GM19468 (cell line): ENCODE results near the gene EPS8L3.
"Not testable (repeated sequence)": the region's sequence is repeated elsewhere in the genome, so short reads cannot be mapped to it uniquely, and the experiment has no call there.

Source experiments
- ATAC-seq: cut with Tn5 transposase; IDR thresholded peaks from one replicate; pipeline ENCODE4 v1.9.1; 2021; ENCODE audit warnings: mild to moderate bottlenecking, moderate library complexity, moderate number of reproducible peaks; ENCODE audit not compliant: unreplicated experiment; ENCODE audit errors: extremely low read depth

The EPS8L3 gene

DNA sequence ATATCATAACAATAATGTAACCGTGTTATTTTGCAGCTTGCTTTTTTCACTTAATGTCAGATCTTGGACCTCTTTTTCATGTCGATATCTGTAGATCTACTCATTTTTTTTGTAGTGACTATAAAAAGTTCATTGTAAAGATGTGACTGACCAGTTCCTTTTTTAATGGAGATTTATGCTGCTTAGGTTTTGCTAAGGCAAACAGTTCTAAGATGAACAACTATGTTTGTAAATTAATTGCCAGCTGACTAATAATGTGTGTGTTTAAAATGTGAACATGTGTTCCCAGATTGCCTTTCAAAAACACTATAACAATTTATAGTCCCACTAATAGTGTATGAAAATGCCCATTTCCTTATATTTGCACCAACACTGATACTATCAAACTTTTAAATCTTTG is 18.1 kb upstream of the EPS8L3 start:
- ATAC-seq: no peak

- no peak for ATAC-seq
Measured at GRCh38 chr1:109780982-109781381, 17.3 kb upstream of the EPS8L3 start.

DNA sequence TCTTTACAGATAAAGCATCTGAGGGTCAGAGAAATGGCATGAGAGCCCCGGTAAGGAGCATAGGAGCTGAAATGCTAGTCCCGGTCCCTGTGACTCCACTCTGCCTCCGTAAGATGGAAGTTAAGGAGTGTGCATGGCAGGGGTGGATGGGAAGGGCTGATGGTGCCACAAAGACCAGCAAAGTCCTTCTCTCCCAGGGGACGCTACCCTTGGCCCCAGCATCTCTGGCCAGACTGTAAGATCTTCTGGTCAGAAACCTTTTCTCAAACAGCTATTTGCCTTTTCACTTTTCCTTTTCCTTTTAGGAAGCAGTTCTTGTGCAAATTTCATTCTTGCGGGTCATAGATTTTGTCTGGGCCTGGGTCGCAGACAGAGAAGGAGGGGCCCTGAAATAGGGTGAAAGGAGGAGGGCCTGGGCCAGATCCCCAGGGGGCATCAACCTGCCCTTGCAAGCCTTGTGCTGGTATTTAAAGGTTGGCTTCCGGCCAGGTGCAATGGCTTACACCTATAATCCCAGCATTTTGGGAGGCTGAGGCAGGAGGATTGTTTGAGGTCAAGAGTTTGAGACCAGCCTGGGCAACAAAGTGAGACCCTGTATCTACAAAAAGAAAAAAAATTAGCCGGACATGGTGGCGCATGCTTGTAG is 14.4 kb upstream of the EPS8L3 start:
- no peak for ATAC-seq

GRCh38 chr1:109777436-109777835 is 13.7 kb upstream of the EPS8L3 start:
- ATAC-seq: no peak

DNA sequence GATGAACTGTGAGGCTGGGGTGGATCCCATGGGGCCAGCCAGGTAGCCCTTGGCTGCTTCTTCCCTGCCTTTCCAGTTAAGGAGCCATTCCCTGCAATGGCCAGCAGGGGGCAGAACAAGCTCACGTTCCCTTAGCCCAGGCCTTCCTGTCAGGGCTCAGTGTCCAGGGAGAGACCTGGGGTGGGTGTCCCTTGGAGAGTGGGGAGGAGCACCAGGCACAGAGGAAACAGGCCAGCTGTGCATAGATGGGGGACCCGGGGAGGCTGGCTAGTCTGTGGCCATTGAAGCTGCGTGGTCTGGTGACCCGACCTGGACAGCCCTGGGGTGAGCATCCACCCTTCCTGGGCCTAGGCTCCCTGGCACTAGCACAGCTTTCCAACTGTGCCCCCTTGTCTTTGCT is 13.2 kb upstream of the EPS8L3 start:
- no peak for ATAC-seq

DNA sequence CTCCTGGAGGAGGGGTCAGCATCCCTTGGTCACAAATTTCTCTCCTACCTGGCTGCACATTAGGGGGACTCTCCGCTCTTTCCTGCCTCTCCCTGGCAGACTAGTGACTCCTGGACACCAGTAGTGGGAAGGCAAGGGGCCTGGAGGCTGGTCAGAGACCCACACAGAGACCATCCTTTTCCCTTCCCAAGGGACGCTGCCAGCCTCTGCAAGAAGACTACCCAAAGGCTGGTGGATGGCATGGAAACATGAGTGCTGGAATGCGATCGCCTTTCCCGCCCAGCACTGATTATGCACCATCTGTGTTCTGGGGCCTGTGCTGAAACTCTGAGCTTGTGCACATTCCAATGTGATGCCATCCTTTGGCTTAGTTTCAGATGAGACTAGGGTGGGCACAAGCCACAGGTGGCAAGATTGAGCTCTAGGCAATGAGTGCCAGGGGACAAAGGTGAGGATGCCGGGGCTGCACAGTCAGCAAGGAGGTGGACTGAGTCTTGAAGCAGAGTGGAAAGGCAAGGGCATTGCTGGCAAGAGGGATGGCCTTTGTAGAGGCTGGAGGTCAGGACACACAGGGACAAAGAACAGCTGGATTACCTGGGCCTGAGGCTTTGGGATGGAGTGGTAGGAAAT is 12.6 kb upstream of the EPS8L3 start:
- ATAC-seq: no peak

GRCh38 chr1:109775398-109775797 is 11.7 kb upstream of the EPS8L3 start:
- no peak for ATAC-seq

GRCh38 chr1:109773900-109774485 is 10.3 kb upstream of the EPS8L3 start:
- no peak for ATAC-seq

GRCh38 chr1:109773203-109773899 is 9.6 kb upstream of the EPS8L3 start:
- no peak for ATAC-seq

DNA sequence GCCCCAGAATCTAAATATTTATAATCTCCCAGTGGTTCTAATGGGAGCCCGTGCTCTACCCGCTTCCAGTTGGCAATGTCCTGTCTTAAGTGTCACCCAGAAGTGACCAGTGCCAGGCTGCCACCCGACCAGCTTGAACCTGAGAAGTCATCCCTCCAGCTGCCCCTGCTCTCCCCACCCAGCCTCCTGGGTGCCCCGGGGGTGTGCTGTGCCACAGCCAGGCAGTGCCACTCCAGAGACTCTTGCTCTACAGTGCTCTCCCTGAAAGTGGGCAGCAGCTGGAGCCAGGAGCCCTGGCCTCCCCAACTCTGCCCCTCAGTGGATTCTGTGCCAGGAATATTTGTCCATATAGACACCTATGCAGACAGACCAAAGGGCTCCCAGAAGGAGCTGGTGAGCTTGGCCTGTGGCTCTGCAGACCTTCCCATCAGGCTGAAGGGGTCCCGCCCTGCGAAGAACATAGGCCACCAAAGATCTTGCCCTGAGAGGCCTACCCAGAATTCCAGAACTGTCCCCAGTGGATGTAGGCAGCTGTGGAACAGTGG is 9.0 kb upstream of the EPS8L3 start:
- ATAC-seq: no peak

DNA sequence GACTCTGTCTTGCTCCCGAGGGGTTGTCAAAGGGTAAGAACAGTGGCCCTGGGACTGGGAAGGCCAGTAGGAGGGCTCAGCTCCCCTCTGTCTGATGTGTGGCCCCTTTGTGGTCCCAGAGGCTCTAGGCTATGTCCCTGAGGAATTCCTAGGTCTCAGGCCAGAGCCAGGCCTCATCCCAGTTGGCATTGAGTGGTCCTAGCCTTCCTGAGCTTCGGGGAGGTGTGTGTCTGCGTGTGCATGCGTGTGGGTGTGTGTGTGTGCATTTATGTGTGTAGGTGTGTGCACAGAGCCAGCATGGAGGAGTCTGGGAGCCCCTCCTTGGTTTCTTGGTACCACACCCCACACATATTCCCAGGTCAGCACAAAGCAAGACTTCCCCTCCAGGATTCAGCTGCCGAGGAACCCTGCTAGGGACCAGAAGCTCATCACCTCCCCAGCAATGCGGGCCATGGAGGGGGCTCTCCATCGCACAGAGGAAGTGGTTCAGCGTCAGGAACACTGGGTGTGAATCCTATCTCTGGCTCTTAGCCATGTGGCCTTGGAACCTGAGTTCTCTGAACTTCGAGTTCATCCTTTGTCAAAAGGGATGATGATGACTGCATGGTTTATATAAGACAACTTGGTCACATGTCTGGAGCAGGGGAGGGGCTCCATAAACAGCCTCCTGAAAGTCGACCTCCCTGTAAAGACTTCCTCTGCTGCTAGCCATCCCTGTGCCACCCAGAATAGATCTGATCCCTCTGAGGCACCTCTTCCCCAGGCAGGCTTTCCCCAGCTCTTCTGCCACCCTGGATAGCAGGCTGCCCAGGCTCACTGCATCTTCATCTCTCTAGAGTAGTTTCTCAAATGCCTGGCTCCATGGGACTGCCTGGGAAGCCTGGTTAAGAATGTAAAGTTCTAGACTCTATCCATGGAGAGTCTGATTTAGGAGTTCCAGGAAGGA is 8.3 kb upstream of the EPS8L3 start:
- ATAC-seq: no peak

DNA sequence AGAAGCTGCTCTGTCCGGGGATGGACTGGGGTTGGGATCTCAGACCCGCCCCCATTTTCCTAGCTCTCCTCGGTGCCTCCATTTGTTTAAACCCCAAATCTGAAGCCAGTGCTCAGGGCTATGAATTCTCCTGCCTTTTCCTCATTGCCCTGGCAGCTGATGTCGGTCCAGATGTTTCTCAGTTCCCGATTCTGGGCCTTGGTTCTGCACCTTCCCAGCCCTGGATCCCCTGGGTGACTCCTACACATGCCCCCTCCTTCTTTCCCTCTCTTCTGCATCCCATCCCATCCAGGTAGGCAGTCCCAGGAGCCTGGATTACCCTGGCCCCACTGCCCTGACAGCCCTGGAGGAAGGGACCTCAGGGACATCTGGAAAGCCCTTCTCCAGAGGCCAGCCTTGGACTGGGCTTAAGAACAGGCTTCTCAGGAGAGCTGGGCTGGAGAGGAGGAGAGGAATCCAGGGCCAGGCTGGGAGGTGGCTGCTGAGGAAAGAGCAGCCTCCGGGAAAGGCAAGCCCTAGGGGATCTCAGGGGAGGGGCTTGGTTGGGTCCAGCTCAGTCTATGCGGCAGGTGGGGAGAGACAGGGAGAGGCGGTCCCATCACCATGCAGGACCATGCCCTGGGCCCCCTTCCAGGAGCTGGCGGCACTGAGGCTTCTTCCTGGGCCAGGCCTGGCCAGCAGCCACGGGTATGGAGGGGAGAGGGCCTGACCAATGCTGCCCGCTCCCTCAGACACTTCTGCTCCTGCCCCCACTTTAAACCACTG is 6.8 kb upstream of the EPS8L3 start:
- ATAC-seq: no peak

GRCh38 chr1:109769330-109770078 is 5.8 kb upstream of the EPS8L3 start:
- ATAC-seq: no peak

DNA sequence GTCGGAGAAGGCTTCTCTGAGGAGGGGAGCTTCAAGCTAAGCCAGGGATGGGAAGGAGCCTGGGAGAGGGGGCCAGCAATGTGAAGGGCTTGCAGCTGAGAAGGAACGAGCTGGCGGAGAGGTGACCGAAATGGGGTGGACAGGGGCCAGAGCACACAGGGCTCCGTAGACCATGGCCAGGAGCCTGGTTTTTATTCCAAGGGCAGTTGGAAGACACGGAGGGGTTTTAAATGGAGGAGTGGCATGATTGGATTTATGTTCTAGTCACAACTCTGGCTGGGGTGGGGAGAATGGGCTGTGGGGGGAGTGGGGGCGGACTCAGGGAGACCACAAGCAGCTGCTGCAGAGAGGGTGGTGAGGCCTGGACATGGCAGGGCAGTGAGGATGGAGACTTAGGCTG is 5.1 kb upstream of the EPS8L3 start:
- no peak for ATAC-seq

DNA sequence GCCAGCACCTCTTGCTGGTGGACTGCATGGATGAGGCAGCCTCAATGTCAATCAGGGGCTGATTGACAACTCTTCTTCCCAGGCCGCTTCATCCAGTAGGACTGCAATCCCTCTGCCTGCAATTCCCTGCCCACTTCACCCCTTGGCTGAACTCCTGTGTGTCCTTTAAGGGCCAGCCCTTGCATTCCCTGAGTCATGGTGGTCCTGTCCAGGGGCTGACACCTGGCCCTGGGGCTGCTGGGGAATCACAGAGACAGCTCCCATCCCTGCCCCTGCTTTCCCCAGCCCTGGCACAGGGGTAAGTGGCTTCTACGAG is 4.6 kb upstream of the EPS8L3 start:
- no peak for ATAC-seq

GRCh38 chr1:109767637-109768334 is 4.1 kb upstream of the EPS8L3 start:
- no peak for ATAC-seq

- not testable (repeated sequence) for ATAC-seq
Measured at GRCh38 chr1:109766991-109767636, 3.4 kb upstream of the EPS8L3 start.
